HepG2 (cell line): ENCODE results near the gene GFER. TPM values are rescaled to one million over a fixed set of nuclear protein-coding genes. Genes with fewer than 3 reads are reported as not detected.
A peak's percentile ranks its signal among the peaks of the same experiment; 100 is the strongest.

Experiments used
- BATF2 ChIP-seq: sonication (generic); formaldehyde crosslinking; IDR thresholded peaks from 2 replicates; pipeline ENCODE4 v1.8.0; 2022; ENCODE audit warnings: mild to moderate bottlenecking, missing genetic modification reagents, moderate library complexity
- CBX1 ChIP-seq: IDR thresholded peaks from one replicate; pipeline ENCODE4 v1.6.1; 2016; ENCODE audit warnings: antibody characterized with exemption, low read depth
- CENPT ChIP-seq: sonication (generic); formaldehyde crosslinking; IDR thresholded peaks from 2 replicates; pipeline ENCODE4 v1.8.0; 2022; ENCODE audit warnings: low read depth, mild to moderate bottlenecking, moderate library complexity, missing genetic modification reagents
- DZIP1 ChIP-seq: sonication (generic); formaldehyde crosslinking; IDR thresholded peaks from 2 replicates; pipeline ENCODE4 v1.5.0; 2020; ENCODE audit warnings: mild to moderate bottlenecking, missing genetic modification reagents
- FOXA3 ChIP-seq: IDR thresholded peaks from 2 replicates; pipeline ENCODE4 v1.6.1; 2016; ENCODE audit warnings: missing genetic modification reagents, missing compliant biosample characterization
- FOXO1 ChIP-seq: sonication (generic); formaldehyde crosslinking; IDR thresholded peaks from 2 replicates; pipeline ENCODE4 v1.4.0; 2020; ENCODE audit warnings: missing genetic modification reagents
- HNF4A ChIP-seq: sonication (generic); formaldehyde crosslinking; IDR thresholded peaks from 2 replicates; pipeline ENCODE4 v1.4.0; 2020; ENCODE audit warnings: missing genetic modification reagents
- ISX ChIP-seq: sonication (generic); formaldehyde crosslinking; conservative IDR thresholded peaks from 2 replicates; pipeline ENCODE4 v1.5.0; 2020; ENCODE audit warnings: missing genetic modification reagents
- MYC ChIP-seq: sonication (generic); formaldehyde crosslinking; IDR thresholded peaks from 2 replicates; pipeline ENCODE4 v1.9.0; 2021; ENCODE audit warnings: missing genetic modification reagents, borderline replicate concordance
- PATZ1 ChIP-seq: sonication (generic); formaldehyde crosslinking; IDR thresholded peaks from 2 replicates; pipeline ENCODE4 v1.4.0; 2020; ENCODE audit warnings: missing genetic modification reagents
- POLR2AphosphoS2 ChIP-seq: IDR thresholded peaks from 2 replicates; pipeline ENCODE4 v1.6.1; 2011; ENCODE audit warnings: low read depth, low read length, improper control_type of control experiment
- REPIN1 ChIP-seq: sonication (generic); formaldehyde crosslinking; IDR thresholded peaks from 2 replicates; pipeline ENCODE4 v1.8.0; 2022; ENCODE audit warnings: missing genetic modification reagents, low read depth, mild to moderate bottlenecking, borderline replicate concordance
- RFX5 ChIP-seq: IDR thresholded peaks from 2 replicates; pipeline ENCODE4 v1.6.1; 2011; ENCODE audit warnings: low read depth, low read length, improper control_type of control experiment
- SAP130 ChIP-seq: IDR thresholded peaks from 2 replicates; pipeline ENCODE4 v1.6.1; 2016; ENCODE audit warnings: low read depth
- TARDBP ChIP-seq: sonication (generic); formaldehyde crosslinking; IDR thresholded peaks from 2 replicates; pipeline ENCODE4 v1.8.0; 2022; ENCODE audit warnings: mild to moderate bottlenecking, missing genetic modification reagents
- ZBTB26 ChIP-seq: IDR thresholded peaks from 2 replicates; pipeline ENCODE4 v1.6.1; 2016; ENCODE audit warnings: missing compliant biosample characterization, missing genetic modification reagents, borderline replicate concordance
- ZIK1 ChIP-seq: sonication (generic); formaldehyde crosslinking; IDR thresholded peaks from 2 replicates; pipeline ENCODE4 v1.5.0; 2020; ENCODE audit warnings: mild to moderate bottlenecking, low read depth, missing genetic modification reagents, borderline replicate concordance
- ZNF18 ChIP-seq: sonication (generic); formaldehyde crosslinking; IDR thresholded peaks from 2 replicates; pipeline ENCODE4 v1.8.0; 2022; ENCODE audit warnings: mild to moderate bottlenecking, missing genetic modification reagents; ENCODE audit not compliant: insufficient replicate concordance
- ZNF496 ChIP-seq: sonication (generic); formaldehyde crosslinking; IDR thresholded peaks from 2 replicates; pipeline ENCODE4 v1.8.1; 2023; ENCODE audit warnings: mild to moderate bottlenecking, moderate library complexity, missing genetic modification reagents; ENCODE audit not compliant: insufficient replicate concordance
- ZNF546 ChIP-seq: sonication (generic); formaldehyde crosslinking; conservative IDR thresholded peaks from 2 replicates; pipeline ENCODE4 v1.8.1; 2023; ENCODE audit warnings: mild to moderate bottlenecking, missing genetic modification reagents
- ZNF784 ChIP-seq: sonication (generic); formaldehyde crosslinking; IDR thresholded peaks from 2 replicates; pipeline ENCODE4 v1.5.1; 2020; ENCODE audit warnings: missing genetic modification reagents, mild to moderate bottlenecking, borderline replicate concordance
- ZSCAN29 ChIP-seq: sonication (generic); formaldehyde crosslinking; conservative IDR thresholded peaks from 2 replicates; pipeline ENCODE4 v1.4.0; 2020; ENCODE audit warnings: mild to moderate bottlenecking, missing genetic modification reagents
- polyA plus RNA-seq, 8 experiments: library from polyadenylated mRNA; depleted of rRNA in 3 of 8; stranded (reverse) in 7 of 8; unstranded in 1 of 8; fragments of >200 nt; fragmentation: Illumina TruSeq in 4 of 8; extraction: Trizol in 4 of 8; gene quantifications; 2 replicates each; pipeline versions ENCODE4 v1.2.1 to v1.2.3, GENCODE V29; 2011 to 2016; ENCODE audit warnings: low read depth in 4 of 8, missing spikeins in 1 of 8, mixed read lengths in 1 of 8; ENCODE audit not compliant: insufficient read depth in 1 of 8
- total RNA-seq, 5 experiments: library from RNA; depleted of rRNA; stranded (reverse); fragments of >200 nt; fragmentation: Illumina TruSeq; extraction: Trizol; gene quantifications; 2 replicates each; pipeline ENCODE4 v1.2.3, GENCODE V29; 2016; ENCODE audit warnings: low read depth in 1 of 5

Gene GFER
- total and polyA plus RNA-seq, 2 of the 13 experiments (the other 11 are each of a cell fraction or from before 2014, with no cell fraction given) = 28.6 to 71.7 TPM

GRCh38 chr16:1993731-1994131 lies 9.7 kb downstream of the GFER start (continued):
- no peak for TF ChIP-seq POLR2AphosphoS2
- no peak for TF ChIP-seq ZNF18 (CRISPR knock-in tag)
- TF ChIP-seq MYC (CRISPR knock-in tag) = no peak
- no peak for TF ChIP-seq PATZ1 (CRISPR knock-in tag)
- no peak for TF ChIP-seq TARDBP
- TF ChIP-seq HNF4A = no peak
- peak; percentile 87 for TF ChIP-seq FOXA3 (CRISPR knock-in tag)
- TF ChIP-seq ZNF496 (CRISPR knock-in tag) = no peak
- no peak for TF ChIP-seq ZNF546 (CRISPR knock-in tag)
- TF ChIP-seq BATF2 (CRISPR knock-in tag) = no peak
- no peak for TF ChIP-seq FOXO1 (CRISPR knock-in tag)
- TF ChIP-seq ZNF784 (CRISPR knock-in tag) = no peak
- TF ChIP-seq DZIP1 (CRISPR knock-in tag) = no peak
- no peak for TF ChIP-seq RFX5
- TF ChIP-seq REPIN1 (CRISPR knock-in tag) = no peak
- TF ChIP-seq ZSCAN29 (CRISPR knock-in tag) = no peak
- no peak for TF ChIP-seq ISX
- no peak for TF ChIP-seq CBX1
- no peak for TF ChIP-seq CENPT (CRISPR knock-in tag)
- TF ChIP-seq ZBTB26 (CRISPR knock-in tag) = no peak
- no peak for TF ChIP-seq ZIK1 (CRISPR knock-in tag)
- peak; percentile 71 for TF ChIP-seq SAP130
